ENCODE measurements around the gene THBS2. TPM values are rescaled to one million over a fixed set of nuclear protein-coding genes. Genes with fewer than 3 reads are reported as not detected.

THBS2 gene
- total and polyA plus RNA-seq, 2 of the 4 experiments (the other 2 are of a cell fraction), result 97.3 to 113 TPM

DNA sequence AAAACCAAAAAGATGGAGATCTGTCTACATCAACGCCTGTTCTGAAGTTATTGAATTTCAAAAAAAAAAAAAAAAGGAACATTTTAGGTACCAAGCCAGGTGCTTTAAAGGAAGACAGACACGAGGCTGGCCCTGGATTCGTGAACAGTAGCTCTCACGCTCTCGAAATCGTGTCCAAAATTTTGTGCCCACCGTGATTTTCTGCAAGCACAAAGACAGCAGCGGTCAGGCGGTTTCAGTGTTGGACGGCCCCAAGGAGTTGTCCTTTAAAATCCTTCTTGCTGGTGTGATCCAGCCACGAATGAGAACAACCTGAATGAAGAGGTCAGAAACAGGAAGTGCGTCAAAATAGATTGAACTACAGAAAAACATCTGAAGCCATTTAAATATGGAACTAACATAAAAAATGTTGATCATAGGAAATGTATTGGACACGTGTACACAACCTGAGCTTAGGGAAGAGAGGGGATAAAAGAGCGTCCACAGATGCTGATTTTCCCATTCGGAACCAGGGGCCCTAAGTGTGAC is 78.2 kb downstream of the THBS2 start:
- DNase-seq (no peak), ATAC-seq (ENCODE audit: low read depth) (no peak)
- Histone ChIP-seq H4K5ac (ENCODE audit: low read depth, low read length) (no peak overlapping the region), H3K9ac (ENCODE audit: low read depth, low read length) (no peak overlapping the region), H3K9me3 (ENCODE audit: control insufficient read depth, insufficient read depth, low read length) (no peaks in the 10 kb centered on the region), H2AK5ac (ENCODE audit: low read depth, low read length) (no peak overlapping the region), H3K4me1 (ENCODE audit: control insufficient read depth, insufficient read depth, low read length) (peaks cover 7% of the 10 kb centered on the region), H3K4ac (ENCODE audit: low read depth, low read length) (no peak overlapping the region), H3K4me2 (ENCODE audit: low read depth, low read length) (no peak overlapping the region), H2BK15ac (ENCODE audit: low read depth, low read length) (no peak overlapping the region), H2AK9ac (replicated peaks; ENCODE audit: low read depth, low read length, poor library complexity) (no peak overlapping the region), H2BK5ac (ENCODE audit: low read depth, low read length, poor library complexity, severe bottlenecking) (no peak overlapping the region), H3K9me1 (ENCODE audit: insufficient read depth, low read length) (peaks cover 3% of the 10 kb centered on the region; the same call in 1 of the 2 replicates), H2AFZ (replicated peaks; ENCODE audit: low read length, poor library complexity) (no peak overlapping the region), H4K91ac (ENCODE audit: insufficient read depth, low read depth, low read length) (0 out of 2 replicates have a peak overlapping the region, but pooled peaks have one; percentile 23), H2BK20ac (ENCODE audit: low read depth, low read length) (no peak overlapping the region), H3K27me3 (ENCODE audit: control insufficient read depth, insufficient read depth, low read length) (no peaks in the 10 kb centered on the region), H3K36me3 (ENCODE audit: control insufficient read depth, insufficient read depth, low read length) (no peaks in the 10 kb centered on the region), H3K27ac (ENCODE audit: insufficient read depth, low read length) (no peak overlapping the region), H3K56ac (ENCODE audit: extremely low read depth, insufficient read depth, low read length) (no peak overlapping the region), H3K23ac (ENCODE audit: low read depth, low read length) (no peak overlapping the region), H3K4me3 (ENCODE audit: insufficient read depth, low read depth, low read length) (no peak overlapping the region), H3K14ac (replicated peaks; ENCODE audit: low read depth, low read length) (no peak overlapping the region), H4K20me1 (ENCODE audit: insufficient read depth, low read length) (no peaks in the 10 kb centered on the region), H4K8ac (ENCODE audit: low read depth in 2 of 2, low read length in 2 of 2) (no peak overlapping the region), H3K79me1 (ENCODE audit: low read depth in 1 of 2, low read length in 2 of 2) (peaks cover 0 to 13% of the 10 kb centered on the region in 2 experiments; a peak in 1 of 4 replicates), H3K18ac (ENCODE audit: low read depth, low read length) (no peak overlapping the region), H2BK120ac (ENCODE audit: low read depth, low read length) (no peak overlapping the region)
- 95% methylated on average over 9 of the region's 15 CpGs; no CpG with 5 or more reads in 1 of the 2 experiments for WGBS, 2 experiments (ENCODE audit: extremely low coverage in 2 of 2, insufficient read length in 1 of 2)
- intact Hi-C loops (cut with micrococcal nuclease) (no loop called here), in situ Hi-C loops (cut with MboI; ENCODE audit: low sequenced_read_pairs) (no loop called here), dilution Hi-C loops (cut with HindIII; ENCODE audit: low sequenced_read_pairs, unreplicated experiment) (no loop called here)
- ChIA-PET CTCF (no interaction called here), POLR2A (ENCODE audit: unreplicated experiment) (no interaction called here)
- BruUV-seq (replicated peaks), result no TSS peak
- TF ChIP-seq, protein P1, sequence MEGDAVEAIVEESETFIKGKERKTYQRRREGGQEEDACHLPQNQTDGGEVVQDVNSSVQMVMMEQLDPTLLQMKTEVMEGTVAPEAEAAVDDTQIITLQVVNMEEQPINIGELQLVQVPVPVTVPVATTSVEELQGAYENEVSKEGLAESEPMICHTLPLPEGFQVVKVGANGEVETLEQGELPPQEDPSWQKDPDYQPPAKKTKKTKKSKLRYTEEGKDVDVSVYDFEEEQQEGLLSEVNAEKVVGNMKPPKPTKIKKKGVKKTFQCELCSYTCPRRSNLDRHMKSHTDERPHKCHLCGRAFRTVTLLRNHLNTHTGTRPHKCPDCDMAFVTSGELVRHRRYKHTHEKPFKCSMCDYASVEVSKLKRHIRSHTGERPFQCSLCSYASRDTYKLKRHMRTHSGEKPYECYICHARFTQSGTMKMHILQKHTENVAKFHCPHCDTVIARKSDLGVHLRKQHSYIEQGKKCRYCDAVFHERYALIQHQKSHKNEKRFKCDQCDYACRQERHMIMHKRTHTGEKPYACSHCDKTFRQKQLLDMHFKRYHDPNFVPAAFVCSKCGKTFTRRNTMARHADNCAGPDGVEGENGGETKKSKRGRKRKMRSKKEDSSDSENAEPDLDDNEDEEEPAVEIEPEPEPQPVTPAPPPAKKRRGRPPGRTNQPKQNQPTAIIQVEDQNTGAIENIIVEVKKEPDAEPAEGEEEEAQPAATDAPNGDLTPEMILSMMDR (conservative IDR thresholded peaks at IDR 0.05; ENCODE audit: low read depth, low read length), result no peak
- TF ChIP-seq, protein P2, sequence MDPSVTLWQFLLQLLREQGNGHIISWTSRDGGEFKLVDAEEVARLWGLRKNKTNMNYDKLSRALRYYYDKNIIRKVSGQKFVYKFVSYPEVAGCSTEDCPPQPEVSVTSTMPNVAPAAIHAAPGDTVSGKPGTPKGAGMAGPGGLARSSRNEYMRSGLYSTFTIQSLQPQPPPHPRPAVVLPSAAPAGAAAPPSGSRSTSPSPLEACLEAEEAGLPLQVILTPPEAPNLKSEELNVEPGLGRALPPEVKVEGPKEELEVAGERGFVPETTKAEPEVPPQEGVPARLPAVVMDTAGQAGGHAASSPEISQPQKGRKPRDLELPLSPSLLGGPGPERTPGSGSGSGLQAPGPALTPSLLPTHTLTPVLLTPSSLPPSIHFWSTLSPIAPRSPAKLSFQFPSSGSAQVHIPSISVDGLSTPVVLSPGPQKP (IDR thresholded peaks at IDR 0.05; ENCODE audit: borderline replicate concordance, low read depth, low read length), result no peak
- TF ChIP-seq CEBPB (IDR thresholded peaks at IDR 0.05; ENCODE audit: low read depth, low read length) (no peak), CHD1 (IDR thresholded peaks at IDR 0.05; ENCODE audit: low read depth, low read length) (no peak), NFE2L2 (IDR thresholded peaks at IDR 0.05; ENCODE audit: low read depth, low read length) (no peak), FOS (IDR thresholded peaks at IDR 0.05; ENCODE audit: low read depth, low read length) (no peak), POLR2A (IDR thresholded peaks at IDR 0.05; ENCODE audit: low read depth, low read length) (no peak), BHLHE40 (IDR thresholded peaks at IDR 0.05; ENCODE audit: low read depth, low read length) (no peak), RCOR1 (IDR thresholded peaks at IDR 0.05; ENCODE audit: insufficient replicate concordance, low read length) (no peak), RAD21 (IDR thresholded peaks at IDR 0.05; ENCODE audit: low read length) (no peak), MXI1 (IDR thresholded peaks at IDR 0.05; ENCODE audit: borderline replicate concordance, low read depth, low read length) (no peak), MAFK (IDR thresholded peaks at IDR 0.05; ENCODE audit: low read depth, low read length) (no peak), MAZ (IDR thresholded peaks at IDR 0.05; ENCODE audit: borderline replicate concordance, low read depth, low read length) (no peak)
- TF ChIP-seq, protein P3, sequence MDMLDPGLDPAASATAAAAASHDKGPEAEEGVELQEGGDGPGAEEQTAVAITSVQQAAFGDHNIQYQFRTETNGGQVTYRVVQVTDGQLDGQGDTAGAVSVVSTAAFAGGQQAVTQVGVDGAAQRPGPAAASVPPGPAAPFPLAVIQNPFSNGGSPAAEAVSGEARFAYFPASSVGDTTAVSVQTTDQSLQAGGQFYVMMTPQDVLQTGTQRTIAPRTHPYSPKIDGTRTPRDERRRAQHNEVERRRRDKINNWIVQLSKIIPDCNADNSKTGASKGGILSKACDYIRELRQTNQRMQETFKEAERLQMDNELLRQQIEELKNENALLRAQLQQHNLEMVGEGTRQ (IDR thresholded peaks at IDR 0.05; ENCODE audit: low read depth, low read length), result no peak
